RWPE1 (cell line): ENCODE measurements around the gene TENT5A.
"Not testable (repeated sequence)": the region's sequence is repeated elsewhere in the genome, so short reads cannot be mapped to it uniquely, and the experiment has no call there.

ENCODE experiments used
- CTCF ChIA-PET: fragments of 350-600 bp; sonication (Branson Sonifier 250); formaldehyde crosslinking; extraction: SDS; loops from one replicate; lab custom pipeline; 2021; lab: Yijun Ruan, JAX
- POLR2A ChIA-PET: fragments of 400-600 bp; formaldehyde crosslinking; extraction: SDS; loops from one replicate; lab custom pipeline; 2020; ENCODE audit warnings: antibody characterized with exemption; ENCODE audit not compliant: low non-redundant PET; lab: Yijun Ruan, JAX
- DNase-seq: peaks from one replicate; pipeline ENCODE4 v3.0.0; 2012; ENCODE audit warnings: low spot score
- H3K27ac ChIP-seq: fragments of 450-650 bp; 2 replicates; pipeline ENCODE4 v1.5.1; 2017
- TF ChIP-seq, protein P1 (sequence below): fragments of 450-650 bp; conservative IDR thresholded peaks from 2 replicates; pipeline ENCODE4 v1.5.1; 2017; ENCODE audit warnings: low read depth, mild to moderate bottlenecking

Gene TENT5A

GRCh38 chr6:81787313-81788068, 35.0 kb upstream of the TENT5A start:
- ChIA-PET CTCF (no interaction called here), POLR2A (no interaction called here)
- TF ChIP-seq, protein P1, sequence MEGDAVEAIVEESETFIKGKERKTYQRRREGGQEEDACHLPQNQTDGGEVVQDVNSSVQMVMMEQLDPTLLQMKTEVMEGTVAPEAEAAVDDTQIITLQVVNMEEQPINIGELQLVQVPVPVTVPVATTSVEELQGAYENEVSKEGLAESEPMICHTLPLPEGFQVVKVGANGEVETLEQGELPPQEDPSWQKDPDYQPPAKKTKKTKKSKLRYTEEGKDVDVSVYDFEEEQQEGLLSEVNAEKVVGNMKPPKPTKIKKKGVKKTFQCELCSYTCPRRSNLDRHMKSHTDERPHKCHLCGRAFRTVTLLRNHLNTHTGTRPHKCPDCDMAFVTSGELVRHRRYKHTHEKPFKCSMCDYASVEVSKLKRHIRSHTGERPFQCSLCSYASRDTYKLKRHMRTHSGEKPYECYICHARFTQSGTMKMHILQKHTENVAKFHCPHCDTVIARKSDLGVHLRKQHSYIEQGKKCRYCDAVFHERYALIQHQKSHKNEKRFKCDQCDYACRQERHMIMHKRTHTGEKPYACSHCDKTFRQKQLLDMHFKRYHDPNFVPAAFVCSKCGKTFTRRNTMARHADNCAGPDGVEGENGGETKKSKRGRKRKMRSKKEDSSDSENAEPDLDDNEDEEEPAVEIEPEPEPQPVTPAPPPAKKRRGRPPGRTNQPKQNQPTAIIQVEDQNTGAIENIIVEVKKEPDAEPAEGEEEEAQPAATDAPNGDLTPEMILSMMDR = no peak
- DNase-seq = no peak
- no peak overlapping the region for H3K27ac ChIP-seq

DNA sequence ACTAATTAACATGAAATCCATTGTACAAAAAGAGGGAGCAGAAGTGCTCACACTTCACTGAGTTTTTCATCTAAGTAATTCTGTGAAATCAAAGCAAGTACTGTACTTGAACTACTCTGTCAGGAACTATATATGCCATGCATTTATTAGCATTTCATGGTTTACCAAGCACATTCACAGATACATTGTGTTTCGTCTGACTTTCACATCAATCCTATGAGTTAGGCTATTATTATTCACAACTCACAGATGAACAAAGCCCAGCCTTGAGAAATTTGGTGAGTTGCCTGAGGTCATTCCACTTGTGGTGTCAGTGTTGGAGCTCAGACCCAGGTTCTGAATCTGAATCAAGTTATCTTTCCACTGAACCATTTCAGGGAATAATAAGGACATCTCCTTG, 33.7 kb upstream of the TENT5A start:
- ChIA-PET CTCF (no interaction called here), POLR2A (no interaction called here)
- H3K27ac ChIP-seq = no peak overlapping the region
- TF ChIP-seq, protein P1 = no peak
- no peak for DNase-seq

- CTCF ChIA-PET = interaction anchor here (0.5 to 1.1 kb wide), 2 partner anchors 221 to 426 kb away, joined by 3 to 5 read pairs; no protein-coding TSS in a partner anchor
- DNase-seq = no peak
- POLR2A ChIA-PET = no interaction called here
- no peak overlapping the region for H3K27ac ChIP-seq
- TF ChIP-seq, protein P1 = no peak
Observed at GRCh38 chr6:81785377-81785776, 32.9 kb upstream of the TENT5A start.

DNA sequence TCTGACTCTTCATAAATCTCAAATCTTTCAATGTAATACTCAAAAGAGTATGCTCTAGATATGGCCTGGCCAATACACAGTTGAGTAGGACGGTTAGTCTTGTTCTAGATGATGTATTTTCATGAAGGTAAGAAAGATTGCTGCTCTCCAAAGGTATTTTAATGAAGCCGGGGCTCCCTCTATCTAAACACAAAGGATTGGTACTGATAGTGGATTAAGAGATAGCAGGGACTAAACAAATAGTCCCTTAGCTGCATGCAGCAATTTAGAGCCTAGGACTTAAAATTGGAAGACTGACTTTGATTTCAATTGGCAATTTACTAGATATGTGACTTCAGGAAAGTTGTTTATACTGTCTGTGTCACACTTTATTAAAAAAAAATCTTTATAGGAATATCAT, 31.4 kb upstream of the TENT5A start:
- TF ChIP-seq, protein P1 = no peak
- H3K27ac ChIP-seq = no peak overlapping the region
- CTCF ChIA-PET = no interaction called here
- POLR2A ChIA-PET = no interaction called here
- no peak for DNase-seq

DNA sequence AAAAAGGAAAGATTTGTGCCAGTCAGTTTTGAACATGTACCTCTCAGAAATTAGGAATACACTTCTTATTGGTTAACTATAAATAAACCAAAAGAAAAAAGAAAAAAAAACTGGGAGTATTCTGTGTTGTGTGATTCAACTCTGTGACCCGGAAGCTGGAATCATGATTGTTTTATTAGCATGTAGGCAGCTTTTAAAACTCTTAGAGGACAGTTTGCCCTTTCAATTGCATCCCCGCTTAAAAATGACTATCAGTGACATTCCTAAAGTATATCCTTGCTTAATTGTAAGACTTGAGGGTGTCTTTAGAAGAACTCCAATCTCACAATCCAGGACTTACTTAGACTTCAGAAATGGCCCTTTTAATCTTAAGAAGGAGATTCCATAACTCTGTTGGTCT, 29.1 kb upstream of the TENT5A start:
- DNase-seq = no peak
- H3K27ac ChIP-seq = no peak overlapping the region
- TF ChIP-seq, protein P1 = no peak
- ChIA-PET POLR2A (no interaction called here), CTCF (no interaction called here)

GRCh38 chr6:81777586-81778268, 25.2 kb upstream of the TENT5A start:
- ChIA-PET POLR2A (no interaction called here), CTCF (no interaction called here)
- TF ChIP-seq, protein P1 = no peak
- DNase-seq = no peak
- H3K27ac ChIP-seq = no peak overlapping the region

DNA sequence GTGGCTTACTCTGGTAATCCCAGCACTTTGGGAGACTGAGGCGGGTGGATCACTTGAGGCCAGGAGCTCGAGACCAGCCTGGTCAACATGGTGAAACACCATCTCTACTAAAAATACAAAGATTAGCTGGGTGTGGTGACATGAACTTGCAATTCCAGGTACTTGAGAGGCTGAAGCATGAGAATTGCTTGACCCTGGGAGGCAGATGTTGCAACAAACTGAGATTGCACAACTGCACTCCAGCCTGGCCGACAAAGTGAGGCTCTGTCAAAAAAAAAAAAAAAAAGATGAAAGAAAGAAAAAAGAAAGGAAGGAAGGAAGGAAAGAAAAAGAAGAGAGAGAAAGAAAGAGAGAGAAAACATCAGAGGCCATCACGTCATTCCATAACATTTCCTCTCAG, 23.7 kb upstream of the TENT5A start:
- DNase-seq, H3K27ac ChIP-seq, POLR2A ChIA-PET, CTCF ChIA-PET: not testable (repeated sequence)
